K562 (cell line): Measurements from ENCODE around the gene KCTD7. TPM values are rescaled to one million over a fixed set of nuclear protein-coding genes. Genes with fewer than 3 reads are reported as not detected.

Experiments
- BRD9 ChIP-seq: fragments of 450-650 bp; IDR thresholded peaks from 2 replicates; pipeline ENCODE4 v1.6.1; 2018; ENCODE audit warnings: low read depth; ENCODE audit not compliant: partially characterized antibody
- CHD1 ChIP-seq: fragments of 200-600 bp; sonication (generic); IDR thresholded peaks from one replicate; pipeline ENCODE4 v1.6.1; 2012; ENCODE audit warnings: mild to moderate bottlenecking, moderate library complexity, low read length, inconsistent platforms
- ELF2 ChIP-seq: fragments of 250-450 bp; sonication (Bioruptor Pico); IDR thresholded peaks from 2 replicates; pipeline ENCODE4 v1.5.0; 2021; ENCODE audit warnings: mild to moderate bottlenecking
- EZH2 ChIP-seq: IDR thresholded peaks from 2 replicates; pipeline ENCODE4 v1.6.1; 2012; ENCODE audit warnings: low read depth, mild to moderate bottlenecking, inconsistent platforms, low read length, borderline replicate concordance
- FOS ChIP-seq: IDR thresholded peaks from 3 replicates; pipeline ENCODE4 v1.6.1; 2011; ENCODE audit not compliant: insufficient read length; ENCODE audit errors: extremely low read depth
- HCFC1 ChIP-seq: IDR thresholded peaks from 2 replicates; pipeline ENCODE4 v1.6.1; 2012; ENCODE audit warnings: low read depth, low read length, improper control_type of control experiment
- HDAC2 ChIP-seq: fragments of 450-650 bp; IDR thresholded peaks from 2 replicates; pipeline ENCODE4 v1.6.1; 2016; ENCODE audit warnings: mild to moderate bottlenecking
- HNRNPL ChIP-seq: fragments of 200-400 bp; formaldehyde crosslinking; IDR thresholded peaks from 2 replicates; pipeline ENCODE4 v1.6.1; 2017; ENCODE audit warnings: low read depth, mild to moderate bottlenecking, low read length
- LARP7 ChIP-seq: fragments of 450-650 bp; IDR thresholded peaks from 2 replicates; pipeline ENCODE4 v1.6.1; 2016
- MED1 ChIP-seq: sonication (generic); formaldehyde crosslinking; IDR thresholded peaks from 2 replicates; pipeline ENCODE4 v1.8.1; 2023; ENCODE audit warnings: missing genetic modification reagents, borderline replicate concordance
- MEF2D ChIP-seq: conservative IDR thresholded peaks from 2 replicates; pipeline ENCODE4 v1.6.1; 2016; ENCODE audit warnings: low read depth, missing genetic modification characterization, missing compliant biosample characterization
- NFE2 ChIP-seq: IDR thresholded peaks from 2 replicates; pipeline ENCODE4 v1.6.1; 2014; ENCODE audit warnings: antibody characterized with exemption, low read depth
- PYGO2 ChIP-seq: fragments of 450-650 bp; IDR thresholded peaks from 2 replicates; pipeline ENCODE4 v1.6.1; 2016; ENCODE audit warnings: mild to moderate bottlenecking, missing genetic modification characterization, moderate library complexity, missing compliant biosample characterization
- RHOXF2B ChIP-seq: fragments of 250-450 bp; sonication (Bioruptor Pico); conservative IDR thresholded peaks from 2 replicates; pipeline ENCODE4 v1.5.1; 2021
- SLC30A9 ChIP-seq: fragments of 250-450 bp; sonication (Bioruptor Pico); IDR thresholded peaks from 2 replicates; pipeline ENCODE4 v1.8.0; 2022; ENCODE audit warnings: mild to moderate bottlenecking, moderate library complexity
- SREBF1 ChIP-seq: fragments of 150-350 bp; IDR thresholded peaks from 2 replicates; pipeline ENCODE4 v1.6.1; 2014; ENCODE audit warnings: antibody characterized with exemption, low read depth, low read length, borderline replicate concordance
- SUPT5H ChIP-seq: fragments of 450-650 bp; IDR thresholded peaks from 2 replicates; pipeline ENCODE4 v1.6.1; 2016
- ZFP1 ChIP-seq: fragments of 450-650 bp; formaldehyde crosslinking; IDR thresholded peaks from 2 replicates; pipeline ENCODE4 v1.4.0; 2020; ENCODE audit warnings: mild to moderate bottlenecking, mixed read lengths
- ZNF133 ChIP-seq: fragments of 250-450 bp; sonication (Bioruptor Pico); IDR thresholded peaks from 2 replicates; pipeline ENCODE4 v1.4.0; 2020; ENCODE audit warnings: mild to moderate bottlenecking
- ZNF274 ChIP-seq: IDR thresholded peaks from 2 replicates; pipeline ENCODE4 v1.6.1; 2011; ENCODE audit warnings: low read depth, mild to moderate bottlenecking, low read length, moderate library complexity, borderline replicate concordance
- ZNF354B ChIP-seq: fragments of 250-450 bp; sonication (Bioruptor Pico); IDR thresholded peaks from 2 replicates; pipeline ENCODE4 v1.4.0; 2020
- ZNF398 ChIP-seq: fragments of 250-450 bp; sonication (Bioruptor Pico); IDR thresholded peaks from 2 replicates; pipeline ENCODE4 v1.8.0; 2021; ENCODE audit warnings: moderate library complexity, mild to moderate bottlenecking, inconsistent platforms
- ZNF41 ChIP-seq: fragments of 250-450 bp; sonication (Bioruptor Pico); conservative IDR thresholded peaks from 2 replicates; pipeline ENCODE4 v1.4.0; 2020; ENCODE audit warnings: mild to moderate bottlenecking
- polyA plus RNA-seq, 8 experiments: library from polyadenylated mRNA; depleted of rRNA in 4 of 8; stranded (reverse) in 5 of 8; unstranded in 3 of 8; fragments of >200 nt; fragmentation: Nextera tagmentation in 2 of 8; fragmentation: Illumina TruSeq in 1 of 8; extraction: Ambion mirVana in 2 of 8; extraction: Trizol in 1 of 8; gene quantifications; 2 replicates each; pipeline versions ENCODE4 v1.2.1 to v1.2.3, GENCODE V29; 2011 to 2014; ENCODE audit warnings: inconsistent platforms in 1 of 8, missing spikeins in 1 of 8
- total RNA-seq, 7 experiments: library from RNA; depleted of rRNA in 6 of 7; stranded (reverse); fragments of >200 nt in 6 of 7; fragmentation: Illumina TruSeq in 2 of 7; extraction: Trizol in 2 of 7; gene quantifications; 2 replicates each; pipeline versions ENCODE4 v1.2.1 to v1.2.3, GENCODE V29; 2011 to 2021; ENCODE audit warnings: low replicate concordance in 1 of 7
- TF ChIP-seq, protein P1 (sequence below), 3 experiments: IDR thresholded peaks in 2 of 3; conservative IDR thresholded peaks in 1 of 3; 2 replicates each; pipeline ENCODE4 v1.5.1; 2011 to 2012; ENCODE audit warnings: low read length in 3 of 3, mild to moderate bottlenecking in 3 of 3, control low read depth in 2 of 3, improper control_type of control experiment in 1 of 3, inconsistent platforms in 1 of 3, low read depth in 1 of 3, mixed read lengths in 1 of 3, moderate library complexity in 1 of 3; ENCODE audit not compliant: insufficient read depth in 2 of 3
- TF ChIP-seq, protein P2 (sequence below): fragments of 450-650 bp; IDR thresholded peaks from 2 replicates; pipeline ENCODE4 v1.7.1; 2018; ENCODE audit warnings: mild to moderate bottlenecking, low read depth; ENCODE audit not compliant: partially characterized antibody

KCTD7 gene
- total and polyA plus RNA-seq, 9 of the 15 experiments (the other 6 are each of a cell fraction or from before 2014, with no cell fraction given) = 1.5 to 26.0 (median 9.0) TPM

- TF ChIP-seq, protein P1, sequence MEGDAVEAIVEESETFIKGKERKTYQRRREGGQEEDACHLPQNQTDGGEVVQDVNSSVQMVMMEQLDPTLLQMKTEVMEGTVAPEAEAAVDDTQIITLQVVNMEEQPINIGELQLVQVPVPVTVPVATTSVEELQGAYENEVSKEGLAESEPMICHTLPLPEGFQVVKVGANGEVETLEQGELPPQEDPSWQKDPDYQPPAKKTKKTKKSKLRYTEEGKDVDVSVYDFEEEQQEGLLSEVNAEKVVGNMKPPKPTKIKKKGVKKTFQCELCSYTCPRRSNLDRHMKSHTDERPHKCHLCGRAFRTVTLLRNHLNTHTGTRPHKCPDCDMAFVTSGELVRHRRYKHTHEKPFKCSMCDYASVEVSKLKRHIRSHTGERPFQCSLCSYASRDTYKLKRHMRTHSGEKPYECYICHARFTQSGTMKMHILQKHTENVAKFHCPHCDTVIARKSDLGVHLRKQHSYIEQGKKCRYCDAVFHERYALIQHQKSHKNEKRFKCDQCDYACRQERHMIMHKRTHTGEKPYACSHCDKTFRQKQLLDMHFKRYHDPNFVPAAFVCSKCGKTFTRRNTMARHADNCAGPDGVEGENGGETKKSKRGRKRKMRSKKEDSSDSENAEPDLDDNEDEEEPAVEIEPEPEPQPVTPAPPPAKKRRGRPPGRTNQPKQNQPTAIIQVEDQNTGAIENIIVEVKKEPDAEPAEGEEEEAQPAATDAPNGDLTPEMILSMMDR (IDR thresholded peaks at IDR 0.05 in 2 of 3, conservative IDR thresholded peaks at IDR 0.05 in 1 of 3; ENCODE audit: insufficient read depth in 2 of 3, low read depth in 1 of 3, low read length in 3 of 3) = no peak
- TF ChIP-seq EZH2 (no peak), CHD1 (no peak), MED1 (no peak), RHOXF2B (CRISPR knock-in tag) (no peak), MEF2D (tag) (no peak), BRD9 (peak; percentile 89), ZNF354B (CRISPR knock-in tag) (no peak), PYGO2 (no peak), ZFP1 (no peak), ZNF41 (CRISPR knock-in tag) (no peak), HNRNPL (peak; percentile 53; the same call in 1 of the 2 replicates), ZNF398 (CRISPR knock-in tag) (no peak), LARP7 (0 out of 2 replicates have a peak, but pooled peaks have one; percentile 54), ZNF133 (no peak), SLC30A9 (CRISPR knock-in tag) (no peak), FOS (no peak), HDAC2 (peak; percentile 86), SREBF1 (no peak), ZNF274 (no peak), NFE2 (no peak), ELF2 (CRISPR knock-in tag) (no peak), SUPT5H (peak; percentile 98), HCFC1 (peak; percentile 49; the same call in 1 of the 2 replicates)
- TF ChIP-seq, protein P2, sequence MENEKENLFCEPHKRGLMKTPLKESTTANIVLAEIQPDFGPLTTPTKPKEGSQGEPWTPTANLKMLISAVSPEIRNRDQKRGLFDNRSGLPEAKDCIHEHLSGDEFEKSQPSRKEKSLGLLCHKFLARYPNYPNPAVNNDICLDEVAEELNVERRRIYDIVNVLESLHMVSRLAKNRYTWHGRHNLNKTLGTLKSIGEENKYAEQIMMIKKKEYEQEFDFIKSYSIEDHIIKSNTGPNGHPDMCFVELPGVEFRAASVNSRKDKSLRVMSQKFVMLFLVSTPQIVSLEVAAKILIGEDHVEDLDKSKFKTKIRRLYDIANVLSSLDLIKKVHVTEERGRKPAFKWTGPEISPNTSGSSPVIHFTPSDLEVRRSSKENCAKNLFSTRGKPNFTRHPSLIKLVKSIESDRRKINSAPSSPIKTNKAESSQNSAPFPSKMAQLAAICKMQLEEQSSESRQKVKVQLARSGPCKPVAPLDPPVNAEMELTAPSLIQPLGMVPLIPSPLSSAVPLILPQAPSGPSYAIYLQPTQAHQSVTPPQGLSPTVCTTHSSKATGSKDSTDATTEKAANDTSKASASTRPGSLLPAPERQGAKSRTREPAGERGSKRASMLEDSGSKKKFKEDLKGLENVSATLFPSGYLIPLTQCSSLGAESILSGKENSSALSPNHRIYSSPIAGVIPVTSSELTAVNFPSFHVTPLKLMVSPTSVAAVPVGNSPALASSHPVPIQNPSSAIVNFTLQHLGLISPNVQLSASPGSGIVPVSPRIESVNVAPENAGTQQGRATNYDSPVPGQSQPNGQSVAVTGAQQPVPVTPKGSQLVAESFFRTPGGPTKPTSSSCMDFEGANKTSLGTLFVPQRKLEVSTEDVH = peak; percentile 69
These were observed 36.7 kb upstream of the KCTD7 start (continued) for GRCh38 chr7:66591799-66592596.
